PC-3 (cell line): ENCODE results near the gene SRRM5. TPM values are rescaled to one million over a fixed set of nuclear protein-coding genes. Genes with fewer than 3 reads are reported as not detected.

Source experiments
- ATAC-seq: fragments of 200-7000 bp; cut with Tn5 transposase; 2 replicates; pipeline ENCODE4 v1.9.1; 2020; ENCODE audit warnings: mild to moderate bottlenecking, moderate library complexity
- BruUV-seq: library from RNA; stranded (reverse); fragments of 400-500 nt; replicated peaks from 2 replicates; lab custom pipeline; 2021; lab: Mats Ljungman, UMichigan
- CTCF ChIA-PET: fragments of 300-600 bp; sonication (Branson Sonifier 250); formaldehyde crosslinking; loops from one replicate; lab custom pipeline; 2022; ENCODE audit warnings: antibody characterized with exemption; lab: Charles Lee
- POLR2A ChIA-PET: fragments of 300-600 bp; sonication (Branson Sonifier 250); formaldehyde crosslinking; loops from one replicate; lab custom pipeline; 2022; ENCODE audit warnings: antibody characterized with exemption; ENCODE audit not compliant: unreplicated experiment; lab: Charles Lee
- DNase-seq: peaks from one replicate; pipeline ENCODE4 v3.0.0-alpha.2; 2015
- H2AFZ ChIP-seq: fragments of 300-600 bp; sonication (generic); 2 replicates; pipeline ENCODE4 v1.6.0; 2016; ENCODE audit warnings: antibody characterized with exemption, low read length
- H3F3A ChIP-seq: fragments of 300-600 bp; sonication (generic); one replicate; pipeline ENCODE4 v1.6.0; 2017; ENCODE audit warnings: antibody characterized with exemption, low read length, control low read depth, mild to moderate bottlenecking; ENCODE audit not compliant: unreplicated experiment
- H3K27ac ChIP-seq: fragments of 300-600 bp; sonication (generic); 2 replicates; pipeline ENCODE4 v1.5.1; 2016; ENCODE audit warnings: mild to moderate bottlenecking, low read length
- H3K27me3 ChIP-seq: fragments of 300-600 bp; sonication (generic); 2 replicates; pipeline ENCODE4 v1.6.1; 2016; ENCODE audit warnings: low read length, mixed read lengths
- H3K36me3 ChIP-seq: fragments of 300-600 bp; sonication (generic); 2 replicates; pipeline ENCODE4 v1.6.1; 2016; ENCODE audit warnings: low read depth, mixed run types, low read length, mixed read lengths
- H3K4me1 ChIP-seq: fragments of 300-600 bp; sonication (generic); 2 replicates; pipeline ENCODE4 v1.5.1; 2016; ENCODE audit warnings: low read length; ENCODE audit not compliant: insufficient read depth
- H3K4me2 ChIP-seq: fragments of 300-600 bp; sonication (generic); 2 replicates; pipeline ENCODE4 v1.6.0; 2016; ENCODE audit warnings: low read length
- H3K4me3 ChIP-seq: fragments of 300-600 bp; sonication (generic); 2 replicates; pipeline ENCODE4 v1.5.1; 2016; ENCODE audit warnings: mild to moderate bottlenecking, low read length, mixed read lengths
- H3K79me2 ChIP-seq: fragments of 300-600 bp; sonication (generic); 2 replicates; pipeline ENCODE4 v1.6.1; 2017; ENCODE audit warnings: low read length, mixed read lengths
- H3K9ac ChIP-seq: fragments of 300-600 bp; sonication (generic); 2 replicates; pipeline ENCODE4 v1.6.0; 2016; ENCODE audit warnings: mild to moderate bottlenecking, low read length
- H3K9me2 ChIP-seq: fragments of 300-600 bp; sonication (generic); replicated peaks from 2 replicates; pipeline ENCODE4 v1.6.1; 2016; ENCODE audit warnings: mixed run types, low read length, mixed read lengths
- H3K9me3 ChIP-seq: fragments of 300-600 bp; sonication (generic); 2 replicates; pipeline ENCODE4 v1.6.1; 2016; ENCODE audit warnings: low read length, mixed read lengths
- H4K20me1 ChIP-seq: fragments of 300-600 bp; sonication (generic); 2 replicates; pipeline ENCODE4 v1.6.1; 2016; ENCODE audit warnings: low read length, mixed read lengths
- EZH2 ChIP-seq: fragments of 300-600 bp; sonication (generic); IDR thresholded peaks from one replicate; pipeline ENCODE4 v1.6.1; 2017; ENCODE audit warnings: antibody characterized with exemption, mild to moderate bottlenecking, low read length; ENCODE audit not compliant: unreplicated experiment
- EZH2phosphoT487 ChIP-seq: fragments of 300-600 bp; sonication (generic); IDR thresholded peaks from 2 replicates; pipeline ENCODE4 v1.6.1; 2018; ENCODE audit warnings: mild to moderate bottlenecking, antibody characterized with exemption, low read length, borderline replicate concordance
- intact Hi-C: fragments of 100-400 bp; cut with micrococcal nuclease; formaldehyde crosslinking; loops from 2 replicates; pipeline ENCODE4 v1.9.0; 2023
- total RNA-seq: library from RNA; depleted of rRNA; stranded (reverse); fragments of >200 nt; gene quantifications from 2 replicates; pipeline ENCODE4 v1.2.3, GENCODE V29; 2014
- TF ChIP-seq, protein P1 (sequence below): fragments of 300-600 bp; sonication (generic); conservative IDR thresholded peaks from 2 replicates; pipeline ENCODE4 v1.5.1; 2017; ENCODE audit warnings: antibody characterized with exemption, low read depth, mild to moderate bottlenecking, low read length

Gene SRRM5
- total RNA-seq, 1 experiment from 2014 or later, result 0.11 TPM

- CTCF ChIA-PET, result no interaction called here
- H3K4me1 ChIP-seq, result no peaks in the 10 kb centered on the region
These were observed 46.1 kb downstream of the SRRM5 start for GRCh38 chr19:43658001-43658400.

DNA sequence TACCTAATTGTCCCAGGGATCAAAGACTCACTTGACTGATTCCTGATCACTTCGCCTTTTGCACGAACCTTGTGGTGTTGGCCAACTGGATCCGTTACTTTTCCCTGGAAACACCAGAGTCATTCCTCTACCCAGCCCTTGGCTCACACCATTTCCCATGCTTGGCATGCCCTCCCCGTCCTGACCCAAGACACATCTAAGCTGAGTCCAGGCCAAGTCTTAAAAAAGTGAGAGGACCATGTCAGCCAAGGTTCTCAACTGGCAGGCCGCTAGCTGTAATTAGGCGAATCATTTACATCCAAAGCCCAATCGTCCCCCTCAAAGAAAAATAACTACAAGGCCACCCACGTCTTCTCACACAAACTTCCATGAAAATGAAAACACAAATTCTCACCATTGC is 46.6 kb downstream of the SRRM5 start:
- ChIA-PET POLR2A (no interaction called here), CTCF (interaction anchor here (0.7 kb wide), 1 partner anchor 10 kb away, joined by 9 read pairs; no protein-coding TSS in a partner anchor)
- intact Hi-C loops, result no loop called here
- no peak for TF ChIP-seq EZH2phosphoT487
- no peak for TF ChIP-seq EZH2
- H3K79me2 ChIP-seq, result peaks cover 15% of the 10 kb centered on the region; the same call in 1 of the 2 replicates
- DNase-seq (no peak), ATAC-seq (no peak)
- H3K4me3 ChIP-seq, result no peak overlapping the region
- no peaks in the 10 kb centered on the region for H3K9me2 ChIP-seq
- H3K9ac ChIP-seq, result no peak overlapping the region
- no peaks in the 10 kb centered on the region for H3F3A ChIP-seq
- H3K9me3 ChIP-seq, result no peaks in the 10 kb centered on the region
- peaks cover 58% of the 10 kb centered on the region; the same call in 1 of the 2 replicates for H3K36me3 ChIP-seq
- no peak overlapping the region for H3K27ac ChIP-seq
- no peaks in the 10 kb centered on the region for H3K27me3 ChIP-seq
- no peaks in the 10 kb centered on the region for H3K4me1 ChIP-seq
- H4K20me1 ChIP-seq, result peaks cover 19% of the 10 kb centered on the region
- BruUV-seq, result no TSS peak
- H3K4me2 ChIP-seq, result no peak overlapping the region
- H2AFZ ChIP-seq, result no peak overlapping the region

More at GRCh38 chr19:43658001-43658400, 46.1 kb downstream of the SRRM5 start:
- intact Hi-C loops, result no loop called here
- ATAC-seq (no peak), DNase-seq (no peak)
- TF ChIP-seq EZH2phosphoT487 (no peak), EZH2 (no peak)
- TF ChIP-seq, protein P1, sequence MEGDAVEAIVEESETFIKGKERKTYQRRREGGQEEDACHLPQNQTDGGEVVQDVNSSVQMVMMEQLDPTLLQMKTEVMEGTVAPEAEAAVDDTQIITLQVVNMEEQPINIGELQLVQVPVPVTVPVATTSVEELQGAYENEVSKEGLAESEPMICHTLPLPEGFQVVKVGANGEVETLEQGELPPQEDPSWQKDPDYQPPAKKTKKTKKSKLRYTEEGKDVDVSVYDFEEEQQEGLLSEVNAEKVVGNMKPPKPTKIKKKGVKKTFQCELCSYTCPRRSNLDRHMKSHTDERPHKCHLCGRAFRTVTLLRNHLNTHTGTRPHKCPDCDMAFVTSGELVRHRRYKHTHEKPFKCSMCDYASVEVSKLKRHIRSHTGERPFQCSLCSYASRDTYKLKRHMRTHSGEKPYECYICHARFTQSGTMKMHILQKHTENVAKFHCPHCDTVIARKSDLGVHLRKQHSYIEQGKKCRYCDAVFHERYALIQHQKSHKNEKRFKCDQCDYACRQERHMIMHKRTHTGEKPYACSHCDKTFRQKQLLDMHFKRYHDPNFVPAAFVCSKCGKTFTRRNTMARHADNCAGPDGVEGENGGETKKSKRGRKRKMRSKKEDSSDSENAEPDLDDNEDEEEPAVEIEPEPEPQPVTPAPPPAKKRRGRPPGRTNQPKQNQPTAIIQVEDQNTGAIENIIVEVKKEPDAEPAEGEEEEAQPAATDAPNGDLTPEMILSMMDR, result no peak
- POLR2A ChIA-PET, result no interaction called here
- Histone ChIP-seq H3K9me2 (no peaks in the 10 kb centered on the region), H3K9me3 (no peaks in the 10 kb centered on the region), H3K4me2 (no peak overlapping the region), H2AFZ (no peak overlapping the region), H3K27me3 (no peaks in the 10 kb centered on the region), H3K4me3 (no peak overlapping the region), H4K20me1 (peaks cover 19% of the 10 kb centered on the region), H3K36me3 (peaks cover 58% of the 10 kb centered on the region; the same call in 1 of the 2 replicates), H3K79me2 (peaks cover 13% of the 10 kb centered on the region; the same call in 1 of the 2 replicates), H3K27ac (no peak overlapping the region), H3F3A (no peaks in the 10 kb centered on the region), H3K9ac (no peak overlapping the region)
- no TSS peak for BruUV-seq

GRCh38 chr19:43660301-43660970 is 48.5 kb downstream of the SRRM5 start:
- Histone ChIP-seq H3K4me1 (no peaks in the 10 kb centered on the region), H3K79me2 (peaks cover 24% of the 10 kb centered on the region; the same call in 1 of the 2 replicates), H3K9me2 (no peaks in the 10 kb centered on the region), H3K36me3 (peaks cover 75% of the 10 kb centered on the region), H3K9me3 (no peaks in the 10 kb centered on the region), H3K4me2 (no peak overlapping the region), H3F3A (no peaks in the 10 kb centered on the region), H3K27me3 (no peaks in the 10 kb centered on the region), H3K27ac (no peak overlapping the region), H3K4me3 (no peak overlapping the region), H3K9ac (no peak overlapping the region), H2AFZ (no peak overlapping the region), H4K20me1 (peaks cover 34% of the 10 kb centered on the region)
- intact Hi-C loops, result no loop called here
- no peak for TF ChIP-seq EZH2
- TF ChIP-seq, protein P1, result no peak
- ATAC-seq (no peak), DNase-seq (no peak)
- no TSS peak for BruUV-seq
- ChIA-PET POLR2A (no interaction called here), CTCF (no interaction called here)
